B cell (primary cell): ENCODE results near the gene PSMA2.

ENCODE experiments used
- CTCF ChIP-seq: fragments of 200-600 bp; IDR thresholded peaks from one replicate; pipeline ENCODE4 v1.8.0; 2022; ENCODE audit warnings: antibody characterized with exemption, mild to moderate bottlenecking
- EZH2 ChIP-seq: IDR thresholded peaks from 2 replicates; pipeline ENCODE4 v1.6.1; 2012; ENCODE audit warnings: borderline replicate concordance, low read depth, mild to moderate bottlenecking, moderate library complexity, low read length; ENCODE audit not compliant: insufficient read depth, poor library complexity, severe bottlenecking

GRCh38 chr7:42886129-42886528 lies 45.8 kb downstream of the PSMA2 start:
- TF ChIP-seq CTCF (peak; percentile 26), EZH2 (no peak)
